ENCODE results near the gene FAM72B. TPM values are rescaled to one million over a fixed set of nuclear protein-coding genes. Genes with fewer than 3 reads are reported as not detected.
A peak's percentile ranks its signal among the peaks of the same experiment; 100 is the strongest.
"Not testable (repeated sequence)": the region's sequence is repeated elsewhere in the genome, so short reads cannot be mapped to it uniquely, and the experiment has no call there.

Gene FAM72B
- polyA plus RNA-seq, 1 donor from 2014 or later, result 1.1 TPM

- H3K27me3 Mint-ChIP-seq, H3K4me3 Mint-ChIP-seq, H3K36me3 Mint-ChIP-seq, H3K27ac Mint-ChIP-seq, H3K9me3 Mint-ChIP-seq, H3K4me1 Mint-ChIP-seq: not testable (repeated sequence)
These were observed 16.9 kb downstream of the FAM72B start for GRCh38 chr1:121167225-121167738.

- H3K4me1 Mint-ChIP-seq, H3K36me3 Mint-ChIP-seq, H3K27me3 Mint-ChIP-seq, H3K4me3 Mint-ChIP-seq, H3K27ac Mint-ChIP-seq, H3K9me3 Mint-ChIP-seq: not testable (repeated sequence)
These were observed 18.8 kb downstream of the FAM72B start for GRCh38 chr1:121165296-121165695.

GRCh38 chr1:121163850-121164757, 20.0 kb downstream of the FAM72B start:
- H3K4me3 Mint-ChIP-seq, H3K4me1 Mint-ChIP-seq, H3K27ac Mint-ChIP-seq, H3K9me3 Mint-ChIP-seq, H3K27me3 Mint-ChIP-seq, H3K36me3 Mint-ChIP-seq: not testable (repeated sequence)

GRCh38 chr1:121161199-121161901, 22.8 kb downstream of the FAM72B start:
- not testable (repeated sequence) for H3K4me1 Mint-ChIP-seq, H3K27ac Mint-ChIP-seq, H3K9me3 Mint-ChIP-seq, H3K36me3 Mint-ChIP-seq, H3K4me3 Mint-ChIP-seq, H3K27me3 Mint-ChIP-seq

GRCh38 chr1:121160118-121160517, 24.0 kb downstream of the FAM72B start:
- not testable (repeated sequence) for H3K27me3 Mint-ChIP-seq, H3K4me1 Mint-ChIP-seq, H3K4me3 Mint-ChIP-seq, H3K9me3 Mint-ChIP-seq, H3K36me3 Mint-ChIP-seq, H3K27ac Mint-ChIP-seq

- H3K9me3 Mint-ChIP-seq, H3K36me3 Mint-ChIP-seq, H3K27me3 Mint-ChIP-seq, H3K4me3 Mint-ChIP-seq, H3K4me1 Mint-ChIP-seq, H3K27ac Mint-ChIP-seq: not testable (repeated sequence)
These were observed 26.5 kb downstream of the FAM72B start for GRCh38 chr1:121157609-121158008.

- not testable (repeated sequence) for H3K36me3 Mint-ChIP-seq, H3K27me3 Mint-ChIP-seq, H3K27ac Mint-ChIP-seq, H3K4me1 Mint-ChIP-seq, H3K4me3 Mint-ChIP-seq, H3K9me3 Mint-ChIP-seq
These were observed 27.1 kb downstream of the FAM72B start for GRCh38 chr1:121156958-121157603.

GRCh38 chr1:121155671-121156358, 28.3 kb downstream of the FAM72B start:
- H3K27me3 Mint-ChIP-seq, H3K27ac Mint-ChIP-seq, H3K36me3 Mint-ChIP-seq, H3K4me1 Mint-ChIP-seq, H3K4me3 Mint-ChIP-seq, H3K9me3 Mint-ChIP-seq: not testable (repeated sequence)

GRCh38 chr1:121154811-121155210, 29.3 kb downstream of the FAM72B start:
- H3K36me3 Mint-ChIP-seq, H3K4me1 Mint-ChIP-seq, H3K9me3 Mint-ChIP-seq, H3K27ac Mint-ChIP-seq, H3K4me3 Mint-ChIP-seq, H3K27me3 Mint-ChIP-seq: not testable (repeated sequence)

- not testable (repeated sequence) for H3K27me3 Mint-ChIP-seq, H3K4me3 Mint-ChIP-seq, H3K27ac Mint-ChIP-seq, H3K9me3 Mint-ChIP-seq, H3K36me3 Mint-ChIP-seq, H3K4me1 Mint-ChIP-seq
These were observed 31.4 kb downstream of the FAM72B start for GRCh38 chr1:121152788-121153187.

GRCh38 chr1:121151294-121151693, 32.8 kb downstream of the FAM72B start:
- not testable (repeated sequence) for H3K4me1 Mint-ChIP-seq, H3K36me3 Mint-ChIP-seq, H3K4me3 Mint-ChIP-seq, H3K27me3 Mint-ChIP-seq, H3K27ac Mint-ChIP-seq, H3K9me3 Mint-ChIP-seq

- not testable (repeated sequence) for H3K27ac Mint-ChIP-seq, H3K4me1 Mint-ChIP-seq
These were observed 35.5 kb downstream of the FAM72B start for GRCh38 chr1:121148489-121149190.

GRCh38 chr1:121140393-121140792, 43.7 kb downstream of the FAM72B start:
- H3K4me1 Mint-ChIP-seq, H3K27me3 Mint-ChIP-seq, H3K27ac Mint-ChIP-seq, H3K9me3 Mint-ChIP-seq, H3K4me3 Mint-ChIP-seq, H3K36me3 Mint-ChIP-seq: not testable (repeated sequence)

More at GRCh38 chr1:121148489-121149190, 35.5 kb downstream of the FAM72B start:
- not testable (repeated sequence) for H3K27me3 Mint-ChIP-seq, H3K4me3 Mint-ChIP-seq, H3K9me3 Mint-ChIP-seq, H3K36me3 Mint-ChIP-seq

GRCh38 chr1:121131494-121131893, 52.6 kb downstream of the FAM72B start:
- H3K27ac Mint-ChIP-seq, H3K4me1 Mint-ChIP-seq, H3K4me3 Mint-ChIP-seq, H3K36me3 Mint-ChIP-seq, H3K27me3 Mint-ChIP-seq, H3K9me3 Mint-ChIP-seq: not testable (repeated sequence)

GRCh38 chr1:121118480-121118824, 65.7 kb downstream of the FAM72B start:
- not testable (repeated sequence) for H3K4me1 Mint-ChIP-seq, H3K27ac Mint-ChIP-seq, H3K27me3 Mint-ChIP-seq, H3K36me3 Mint-ChIP-seq, H3K9me3 Mint-ChIP-seq
- peak overlapping the region in 1 of 4 donors; percentile 68 for H3K4me3 Mint-ChIP-seq
